ENCODE measurements around the gene MAP6.

Gene MAP6

GRCh38 chr11:75565916-75566762 lies 102.7 kb downstream of the MAP6 start:
- no peak for DNase-seq

DNA sequence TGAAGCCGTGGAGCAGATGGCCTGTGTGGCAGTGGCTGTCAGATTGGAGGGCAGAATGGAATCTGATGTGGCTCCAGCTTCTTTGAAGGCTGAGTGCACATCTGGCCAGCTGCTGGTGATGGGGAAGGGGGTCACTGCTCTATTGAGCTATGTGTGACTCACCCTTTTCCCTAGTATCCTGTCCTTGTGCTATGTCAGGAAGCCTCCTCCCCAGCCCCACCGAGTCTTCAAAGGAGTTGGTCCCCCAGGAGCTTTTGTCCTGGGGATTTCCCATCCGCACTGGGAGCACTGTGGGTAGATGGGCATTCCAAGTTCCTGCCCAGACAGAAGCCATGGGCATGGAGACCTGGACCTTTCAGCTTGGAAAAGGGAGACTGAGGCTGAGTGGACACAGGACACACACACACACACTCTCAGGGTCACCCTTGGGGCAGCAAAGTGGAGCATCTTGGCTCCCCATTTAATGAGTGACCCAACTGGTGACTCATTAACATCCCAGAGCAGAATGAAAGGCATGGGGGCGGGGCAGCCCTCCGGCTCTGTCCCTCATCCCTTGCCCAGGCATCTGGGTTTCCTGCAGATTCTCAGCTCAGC lies 103.5 kb downstream of the MAP6 start:
- DNase-seq, result no peak

- no peak for DNase-seq
These were observed 104.8 kb downstream of the MAP6 start for GRCh38 chr11:75563978-75564552.

DNA sequence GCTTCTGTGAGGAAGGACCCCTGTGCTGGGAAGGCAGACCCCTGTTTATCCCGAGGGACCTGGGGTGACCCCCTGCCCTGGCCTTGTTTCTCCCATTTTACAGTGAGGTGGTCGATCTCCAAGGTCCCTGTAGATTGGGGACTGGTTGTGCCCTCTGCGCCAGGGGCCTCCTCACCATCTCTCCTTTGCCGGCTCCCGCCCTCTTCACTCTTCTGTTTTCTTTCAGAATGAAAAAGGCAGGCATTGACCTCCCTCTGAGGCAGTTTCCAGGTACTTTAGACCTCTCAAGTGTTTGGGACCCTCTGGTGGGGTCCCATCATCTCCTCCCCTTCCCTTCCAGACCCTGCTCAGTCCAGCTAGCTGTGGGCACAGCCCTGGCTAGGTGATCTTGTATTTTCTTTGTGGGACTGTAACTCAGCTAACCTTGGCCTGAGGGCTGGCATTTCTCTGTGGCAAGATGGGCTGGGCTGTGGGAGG lies 105.3 kb downstream of the MAP6 start:
- no peak for DNase-seq

DNA sequence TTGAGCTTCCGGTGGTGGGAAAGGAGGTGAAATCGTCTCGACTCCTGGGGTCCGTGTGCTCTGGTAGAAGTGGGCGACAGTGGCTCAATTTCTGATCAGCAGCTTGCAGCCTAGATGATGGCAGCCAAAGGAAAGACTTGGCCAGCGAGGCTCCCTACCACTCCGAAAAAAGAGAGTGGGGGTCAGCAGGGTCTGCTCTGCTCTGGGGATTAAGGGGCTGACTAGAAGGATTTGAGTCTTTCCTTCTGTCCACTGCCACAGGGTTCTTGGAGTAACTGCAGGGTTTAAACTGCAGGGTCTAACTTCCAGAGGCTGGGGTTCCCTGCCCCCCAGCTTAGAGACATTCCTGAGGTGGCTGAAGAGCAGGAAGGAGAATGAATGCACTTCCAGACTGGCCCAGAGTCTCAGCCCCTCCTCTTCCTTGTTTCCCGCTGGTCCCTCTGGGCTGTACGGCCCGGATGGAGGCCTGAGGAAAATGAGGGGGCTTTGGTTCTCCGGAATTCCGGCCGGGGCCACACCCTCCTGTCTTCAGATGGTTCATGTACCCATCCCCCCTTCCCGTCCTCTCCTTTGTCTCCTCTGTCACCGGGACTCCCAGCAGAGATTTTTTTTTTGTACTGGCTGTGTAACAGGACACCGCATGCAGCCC lies 105.9 kb downstream of the MAP6 start:
- DNase-seq, result no peak

DNA sequence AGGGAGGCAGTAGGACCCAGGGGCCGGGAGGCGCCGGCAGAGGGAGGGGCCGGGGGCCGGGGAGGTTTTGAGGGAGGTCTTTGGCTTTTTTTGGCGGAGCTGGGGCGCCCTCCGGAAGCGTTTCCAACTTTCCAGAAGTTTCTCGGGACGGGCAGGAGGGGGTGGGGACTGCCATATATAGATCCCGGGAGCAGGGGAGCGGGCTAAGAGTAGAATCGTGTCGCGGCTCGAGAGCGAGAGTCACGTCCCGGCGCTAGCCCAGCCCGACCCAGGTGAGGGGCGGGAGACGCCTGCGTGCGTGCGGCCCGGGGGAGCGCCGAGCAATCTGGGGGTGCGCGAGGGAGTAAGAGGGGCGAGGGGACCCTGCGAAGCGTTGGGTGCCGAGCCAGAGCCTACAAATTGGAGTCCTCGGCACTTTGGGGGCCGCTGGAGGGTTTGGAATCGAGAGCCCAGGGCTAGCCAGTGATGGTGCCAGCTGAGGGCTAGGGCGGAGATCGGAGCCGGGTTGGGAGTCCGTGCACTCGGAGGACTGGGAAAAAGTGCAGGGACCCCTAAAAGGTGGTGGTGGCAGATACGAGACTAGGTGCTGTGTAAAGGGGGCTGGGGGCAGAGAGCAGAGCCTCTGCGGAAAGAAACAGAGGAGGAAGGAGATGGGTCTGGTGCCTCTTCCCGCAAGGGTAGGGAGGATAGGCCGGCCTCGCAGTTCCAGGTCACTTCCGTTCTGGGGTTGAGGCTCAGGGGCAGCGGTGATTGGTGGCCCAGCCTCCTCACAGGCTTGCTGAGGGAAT lies 106.6 kb downstream of the MAP6 start, which contains the start of gene SERPINH1:
SERPINH1 (plus strand) TSS at position 206 of the 788 bp plus-strand sequence. CDS start 4,097 bp downstream, outside the sequence.
- DNase-seq, result peak; percentile 84

- no peak for DNase-seq
These were observed 107.3 kb downstream of the MAP6 start for GRCh38 chr11:75561426-75562047.

DNA sequence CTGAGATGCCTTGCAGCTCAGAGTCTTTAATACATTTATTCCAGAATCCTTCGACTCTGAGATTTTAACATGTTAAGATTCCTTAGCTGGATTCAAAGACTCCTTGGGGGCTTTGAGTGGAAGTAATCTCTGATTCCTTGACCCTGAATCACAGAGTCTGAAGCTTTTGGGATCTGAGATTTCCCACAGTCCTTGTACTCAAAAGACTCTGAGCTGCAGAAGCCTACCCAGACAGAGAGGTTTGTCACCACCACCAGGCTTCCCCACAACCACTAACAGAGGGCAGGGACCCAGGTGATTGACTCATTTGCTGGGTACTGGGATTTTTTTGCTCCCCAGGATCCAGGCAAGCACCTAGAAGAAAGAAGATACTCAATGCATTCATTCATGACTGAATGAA lies 108.2 kb downstream of the MAP6 start:
- no peak for DNase-seq

- DNase-seq, result no peak
These were observed 109.6 kb downstream of the MAP6 start for GRCh38 chr11:75558939-75559843.

GRCh38 chr11:75557666-75558494 lies 111.0 kb downstream of the MAP6 start:
- no peak for DNase-seq

DNA sequence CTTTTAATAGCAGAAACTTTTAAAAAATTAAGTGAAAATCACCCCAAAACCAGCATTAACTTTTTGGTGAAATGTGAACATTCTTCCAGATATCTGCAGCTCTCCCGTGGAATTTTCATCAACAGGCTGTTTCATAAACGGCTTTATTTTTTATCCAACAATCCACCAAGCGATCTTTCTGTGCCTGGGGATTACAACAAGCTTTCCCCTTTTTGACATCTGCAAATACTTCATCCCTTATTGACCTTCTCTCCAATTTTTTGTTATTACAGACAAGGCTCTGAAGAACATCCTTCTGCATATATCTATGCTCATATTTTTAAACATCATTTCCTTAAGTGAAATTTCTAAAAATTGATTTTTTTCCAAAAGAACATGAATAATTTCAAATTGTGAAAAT lies 112.6 kb downstream of the MAP6 start:
- no peak for DNase-seq

DNA sequence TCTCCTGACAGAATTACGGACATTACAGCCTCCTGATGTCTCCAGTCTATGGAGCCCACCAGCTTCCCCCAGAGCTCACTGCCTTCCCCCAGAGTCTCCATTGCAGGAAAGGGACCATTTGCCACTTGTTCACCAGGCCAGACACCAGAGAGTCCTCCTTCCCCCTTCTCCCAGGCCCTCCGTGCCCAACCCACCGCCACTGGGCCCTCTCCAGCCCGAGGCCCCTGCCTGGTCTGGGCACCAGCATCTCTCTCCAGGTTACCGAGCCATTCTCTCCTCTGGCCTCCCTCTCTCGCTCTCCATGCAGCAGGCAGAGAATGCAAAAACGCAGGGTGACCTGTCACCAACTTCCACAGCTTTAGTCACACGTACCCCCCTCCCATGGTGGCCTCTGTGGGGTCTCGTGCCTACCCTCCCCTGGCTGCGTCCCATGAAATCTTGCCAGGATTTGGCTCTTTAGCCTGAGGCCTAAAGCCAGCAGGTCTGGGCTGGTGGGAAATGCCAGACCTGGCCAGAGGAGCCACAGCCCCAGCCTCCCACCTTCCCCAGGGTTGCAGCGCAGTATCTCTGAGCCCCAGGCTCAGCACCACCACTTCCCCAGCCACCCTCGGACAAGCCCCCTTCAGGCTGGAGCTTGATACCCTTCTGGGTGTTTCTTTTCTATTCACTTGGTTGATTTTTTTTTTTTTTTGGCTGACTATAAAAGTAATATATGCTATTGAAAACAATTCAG lies 113.6 kb downstream of the MAP6 start:
- DNase-seq, result no peak

GRCh38 chr11:75554258-75555022 lies 114.4 kb downstream of the MAP6 start:
- peak; percentile 92 for DNase-seq

GRCh38 chr11:75553889-75554257 lies 115.0 kb downstream of the MAP6 start:
- no peak for DNase-seq

- DNase-seq, result no peak
These were observed 115.7 kb downstream of the MAP6 start for GRCh38 chr11:75553182-75553581.

DNA sequence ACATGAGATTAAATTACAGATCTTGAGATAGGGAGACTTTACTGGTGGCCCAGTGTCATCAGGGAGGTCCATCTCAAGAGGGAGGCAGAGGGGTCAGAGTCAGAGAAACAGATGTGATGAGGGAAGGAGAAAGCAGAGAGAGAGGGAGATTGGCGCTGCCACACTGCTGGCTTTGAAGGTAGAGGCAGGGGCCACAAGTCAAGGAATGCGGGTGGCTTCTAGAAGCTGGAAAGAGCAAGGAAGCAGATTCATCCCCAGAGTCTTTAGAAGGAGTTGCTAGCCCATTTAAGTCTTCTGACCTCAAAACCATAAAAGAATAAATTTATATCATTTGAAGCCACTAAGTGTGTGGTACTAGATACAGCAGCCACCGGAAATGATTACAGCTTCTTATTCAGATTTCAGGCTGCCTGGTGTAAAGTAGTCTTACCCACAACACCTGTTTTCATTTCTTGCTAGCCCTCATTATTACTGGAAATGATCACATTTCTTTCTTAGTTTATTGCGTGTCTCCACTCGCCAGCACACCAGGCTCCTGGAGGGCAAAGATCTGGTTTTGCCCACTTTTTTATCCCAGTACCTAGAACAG lies 119.4 kb downstream of the MAP6 start:
- DNase-seq, result no peak

DNA sequence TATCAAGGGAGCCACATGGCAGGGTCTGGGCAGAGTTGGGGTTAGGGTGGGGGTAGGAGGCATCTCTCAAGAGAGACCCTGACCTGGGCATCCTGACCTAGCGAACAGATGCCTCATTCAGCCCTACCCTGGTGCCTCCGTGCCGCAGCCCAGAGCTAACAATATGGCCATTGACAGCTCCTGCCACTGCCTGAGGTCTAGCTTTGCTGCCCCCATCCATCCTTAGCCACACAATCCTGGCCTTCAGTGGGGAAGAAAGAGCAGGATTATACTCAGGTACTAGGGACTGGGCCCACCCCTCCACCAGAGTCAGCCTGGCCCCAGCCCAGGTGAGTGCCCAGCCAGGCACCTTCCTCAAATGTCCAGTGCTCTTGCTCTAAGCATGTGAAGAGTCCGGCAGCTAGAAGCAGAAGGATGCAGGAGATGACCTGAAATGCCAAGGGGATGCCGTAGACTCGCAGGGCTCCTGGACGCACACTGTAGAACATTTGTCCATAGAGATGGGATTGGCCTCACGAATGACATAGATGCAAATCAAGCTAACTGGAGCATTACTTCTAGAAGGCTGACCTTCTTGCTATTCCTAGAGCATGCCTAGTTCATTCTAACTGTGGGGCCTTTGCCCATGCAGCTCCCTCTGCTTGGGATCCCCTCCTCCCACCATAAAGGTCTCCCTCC lies 120.1 kb downstream of the MAP6 start:
- DNase-seq, result no peak

Measured in RPMI8226 (cell line).